CMK (cell line): ENCODE results near the gene NOL12.

ENCODE experiments used
- DNase-seq: peaks from one replicate; pipeline ENCODE4 v3.0.0-alpha.2; 2010; ENCODE audit warnings: low read depth

Gene NOL12

DNA sequence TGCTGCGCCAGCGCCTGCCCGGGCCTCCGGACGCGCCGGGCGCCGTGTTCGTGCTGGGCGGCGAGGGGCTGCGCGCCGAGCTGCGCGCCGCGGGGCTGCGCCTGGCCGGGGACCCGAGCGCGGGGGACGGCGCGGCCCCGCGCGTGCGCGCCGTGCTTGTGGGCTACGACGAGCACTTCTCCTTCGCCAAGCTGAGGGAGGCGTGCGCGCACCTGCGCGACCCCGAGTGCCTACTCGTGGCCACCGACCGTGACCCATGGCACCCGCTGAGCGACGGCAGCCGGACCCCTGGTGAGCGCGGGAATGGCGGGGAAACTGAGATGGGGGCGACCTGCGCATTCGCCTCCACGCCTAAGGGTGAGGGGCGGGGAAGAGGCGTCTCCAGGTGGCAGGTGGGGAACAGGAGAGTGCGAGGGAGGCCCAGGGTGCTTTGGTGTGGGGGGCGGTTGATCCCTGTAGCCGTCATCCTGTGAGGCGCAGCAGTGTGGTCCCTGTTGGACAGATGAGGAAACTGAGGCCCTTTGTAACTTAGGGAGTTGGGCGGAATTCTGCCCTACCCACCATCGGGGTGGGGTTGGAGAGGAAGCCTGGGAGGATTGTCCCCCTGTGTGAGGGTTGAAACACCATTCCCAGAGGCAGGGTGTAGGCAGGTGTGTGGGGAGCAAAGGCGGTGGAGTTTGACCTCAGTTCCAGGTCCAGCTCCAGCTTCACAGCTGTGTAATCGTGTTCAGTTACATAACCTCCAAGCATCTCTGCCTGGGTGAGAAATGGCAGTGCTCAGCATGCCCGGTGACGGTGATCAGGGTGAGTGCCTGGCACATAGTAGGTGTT is 26.9 kb upstream of the NOL12 start:
- DNase-seq = no peak

DNA sequence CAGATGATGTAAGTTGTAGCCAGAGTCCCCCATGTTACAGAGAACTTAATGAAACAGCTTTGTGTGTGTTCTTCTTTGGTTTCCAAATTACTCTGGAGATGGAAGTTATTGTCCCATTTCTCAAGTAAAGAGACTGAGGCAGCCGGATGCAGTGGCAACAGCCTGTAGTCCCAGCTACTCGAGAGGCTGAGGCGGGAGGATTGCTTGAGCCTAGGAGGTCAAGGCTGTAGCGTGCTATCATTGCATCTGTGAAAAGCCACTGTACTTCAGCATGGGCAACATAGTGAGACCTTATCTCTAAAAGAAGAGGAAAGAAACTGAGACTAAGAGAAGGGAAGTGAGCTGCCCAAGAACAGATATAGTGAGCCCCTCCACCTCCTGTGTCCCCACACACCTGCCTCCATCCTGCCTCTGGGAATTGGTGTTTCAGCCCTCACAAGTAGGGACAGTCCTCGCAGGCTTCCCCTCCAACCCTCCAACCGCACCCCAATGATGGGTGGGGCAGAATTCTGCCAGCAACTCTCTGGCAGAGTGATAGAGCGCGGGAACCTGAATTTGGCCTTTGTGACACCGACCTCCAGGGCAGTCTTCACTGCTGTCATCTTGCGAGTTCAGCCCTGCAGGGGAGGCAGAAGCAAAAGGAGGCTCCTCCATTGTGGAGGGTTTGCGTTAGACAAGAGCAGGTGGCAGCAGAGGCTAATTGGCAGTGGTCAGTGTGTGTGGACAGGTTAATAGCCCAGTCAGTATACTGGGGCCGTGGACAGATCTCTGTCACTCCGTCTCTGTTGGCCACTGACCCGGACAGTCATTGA is 26.0 kb upstream of the NOL12 start:
- no peak for DNase-seq

DNA sequence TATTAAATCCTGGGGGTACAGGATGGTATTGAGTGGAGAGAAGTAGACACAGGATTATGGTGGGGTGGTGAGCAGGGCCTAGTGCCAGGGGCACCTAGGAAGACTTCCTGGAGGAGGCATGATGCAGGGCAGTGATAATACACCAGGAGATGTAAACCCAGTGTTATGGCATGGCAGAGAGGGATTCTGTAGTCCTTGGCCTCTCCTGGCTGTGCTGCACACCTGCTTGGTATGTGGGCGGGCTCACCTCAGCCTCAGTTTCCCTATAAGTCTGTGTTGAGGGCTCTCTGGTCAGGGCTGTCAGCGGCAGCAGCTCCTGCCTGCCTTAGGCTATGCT is 25.5 kb upstream of the NOL12 start:
- no peak for DNase-seq

GRCh38 chr22:37661160-37661924 is 24.8 kb upstream of the NOL12 start:
- no peak for DNase-seq

GRCh38 chr22:37662039-37662438 is 24.1 kb upstream of the NOL12 start:
- DNase-seq = no peak

DNA sequence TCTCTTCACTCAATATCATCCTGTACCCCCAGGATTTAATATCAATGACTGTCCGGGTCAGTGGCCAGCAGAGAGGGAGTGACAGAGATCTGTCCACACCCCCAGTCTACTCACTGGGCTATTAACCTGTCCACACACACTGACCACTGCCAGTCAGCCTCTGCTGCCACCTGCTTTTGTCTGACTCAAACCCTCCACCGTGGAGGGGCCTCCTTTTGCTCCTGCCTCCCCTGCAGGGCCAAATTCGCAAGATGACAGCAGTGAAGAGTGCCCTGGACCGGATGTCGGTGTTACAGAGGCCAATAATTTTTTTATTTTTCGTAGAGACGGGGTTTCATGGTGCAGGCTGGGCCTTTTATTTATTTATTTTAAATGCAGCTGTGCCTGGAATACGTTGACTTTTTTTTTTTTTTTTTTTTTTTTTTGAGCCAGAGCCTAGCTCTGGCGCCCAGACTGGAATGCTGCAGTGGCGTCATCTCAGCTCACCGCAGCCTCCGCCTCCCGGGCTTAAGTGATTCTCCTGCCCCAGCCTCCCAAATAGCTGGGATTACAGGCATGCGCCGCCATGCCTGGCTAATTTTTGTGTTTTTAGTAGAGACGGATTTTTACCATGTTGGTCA is 22.5 kb upstream of the NOL12 start:
- DNase-seq = no peak

- DNase-seq = no peak
These were observed 21.7 kb upstream of the NOL12 start for GRCh38 chr22:37664249-37665101.

- DNase-seq = no peak
These were observed 20.7 kb upstream of the NOL12 start for GRCh38 chr22:37665487-37665886.

DNA sequence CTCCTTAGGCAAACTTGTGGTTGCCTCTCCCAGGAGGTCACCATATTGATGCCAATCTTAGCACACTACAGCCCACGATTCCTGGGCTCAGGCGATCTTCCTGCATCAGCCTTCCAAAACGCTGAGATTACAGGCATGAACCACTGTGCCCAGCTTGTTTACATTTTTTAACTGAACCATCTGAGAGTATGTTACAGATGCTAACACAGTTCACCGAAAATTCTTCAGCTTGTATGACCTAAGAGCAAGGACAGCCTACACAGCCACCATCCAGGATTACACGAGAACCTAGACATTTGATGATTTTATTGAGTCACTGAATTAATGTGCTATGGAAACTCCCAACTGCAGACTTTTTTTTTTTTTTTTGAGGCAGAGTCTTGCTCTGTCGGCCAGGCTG is 16.6 kb upstream of the NOL12 start:
- no peak for DNase-seq

DNA sequence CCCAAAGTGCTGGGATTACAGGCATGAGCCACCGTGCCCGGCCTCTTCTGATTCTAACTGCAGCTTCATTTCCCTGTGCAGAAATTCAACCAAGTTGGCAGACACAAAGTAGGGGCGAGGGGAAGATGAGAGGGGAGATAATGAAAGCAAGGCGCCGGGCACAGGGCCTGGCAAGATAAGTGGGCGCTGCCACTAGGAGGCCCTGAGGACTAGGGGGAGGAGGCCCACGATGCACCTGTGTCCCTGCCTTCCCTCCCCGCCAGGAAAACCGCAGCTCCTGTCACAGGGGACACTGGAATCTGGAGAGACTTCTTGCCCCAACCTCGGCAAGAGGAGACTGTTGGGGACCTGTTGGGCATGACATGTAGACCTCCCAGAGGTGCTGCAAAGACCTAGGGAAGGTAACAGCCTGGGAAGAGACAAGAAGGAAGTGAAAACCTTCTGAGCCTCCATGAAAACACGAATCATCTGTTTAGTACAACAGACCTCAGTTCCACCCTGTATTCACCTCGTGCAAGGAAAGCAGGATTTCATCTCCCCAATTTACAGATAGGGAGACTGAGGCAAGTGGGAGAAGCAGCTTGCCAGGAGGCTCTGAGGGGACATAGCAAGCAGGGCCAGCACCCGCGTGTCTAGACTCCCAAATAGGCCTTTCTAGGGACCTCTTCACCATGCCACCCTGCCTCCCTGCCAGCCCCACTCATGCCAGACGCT is 13.8 kb upstream of the NOL12 start:
- DNase-seq = no peak

- DNase-seq = no peak
These were observed 13.2 kb upstream of the NOL12 start for GRCh38 chr22:37672920-37673455.

- no peak for DNase-seq
These were observed 11.9 kb upstream of the NOL12 start for GRCh38 chr22:37674248-37674647.

DNA sequence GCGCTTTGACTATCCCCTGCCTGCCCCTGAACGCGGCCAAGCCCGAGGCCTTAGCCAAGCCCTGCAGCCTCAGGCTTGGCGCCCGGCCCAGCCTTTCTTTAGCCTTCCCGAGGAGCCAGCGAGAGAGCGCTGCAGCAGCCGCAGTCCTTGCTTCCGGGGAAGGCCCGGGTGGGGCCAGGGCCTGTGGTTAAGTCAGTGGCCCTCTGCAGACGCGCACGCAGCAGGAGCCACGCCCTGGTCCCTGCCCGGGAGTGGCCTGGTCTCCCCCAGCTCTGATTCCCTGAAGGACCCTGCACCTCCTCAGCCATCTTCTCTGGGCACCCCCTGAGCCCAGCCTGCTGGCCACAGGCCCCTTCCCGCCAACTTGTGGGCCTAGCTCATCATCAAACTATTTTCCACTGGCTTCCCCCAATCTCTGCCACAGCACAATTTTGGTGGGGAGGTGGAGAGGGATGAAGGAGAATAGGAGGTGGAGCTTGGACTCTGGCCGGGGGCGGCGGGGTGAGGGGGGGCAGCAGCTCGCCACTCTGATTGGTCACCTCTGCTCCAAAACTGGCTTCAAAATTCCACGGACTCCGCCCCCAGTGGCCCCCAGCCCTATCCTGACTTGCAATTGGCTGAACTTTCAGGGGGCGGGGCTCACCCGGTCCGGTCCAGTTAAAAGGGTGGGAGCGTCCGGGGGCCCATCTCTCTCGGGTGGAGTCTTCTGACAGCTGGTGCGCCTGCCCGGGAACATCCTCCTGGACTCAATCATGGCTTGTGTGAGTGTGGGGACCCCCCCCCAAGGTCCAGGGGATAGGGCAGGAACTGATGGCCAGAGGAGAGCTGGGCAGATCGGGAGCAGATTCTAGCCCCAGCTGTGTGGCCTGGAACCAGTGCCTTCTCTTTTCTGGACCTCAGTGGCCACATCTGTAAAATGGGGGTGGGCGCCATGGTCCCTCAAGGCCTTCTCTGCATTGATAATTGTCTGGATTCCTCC is 10.9 kb upstream of the NOL12 start, which contains the start of gene LGALS1:
TSS of gene LGALS1 (plus strand) at position 686 of the 979 bp plus-strand sequence. CDS start at position 753, 67 bp downstream.
- DNase-seq = no peak

DNA sequence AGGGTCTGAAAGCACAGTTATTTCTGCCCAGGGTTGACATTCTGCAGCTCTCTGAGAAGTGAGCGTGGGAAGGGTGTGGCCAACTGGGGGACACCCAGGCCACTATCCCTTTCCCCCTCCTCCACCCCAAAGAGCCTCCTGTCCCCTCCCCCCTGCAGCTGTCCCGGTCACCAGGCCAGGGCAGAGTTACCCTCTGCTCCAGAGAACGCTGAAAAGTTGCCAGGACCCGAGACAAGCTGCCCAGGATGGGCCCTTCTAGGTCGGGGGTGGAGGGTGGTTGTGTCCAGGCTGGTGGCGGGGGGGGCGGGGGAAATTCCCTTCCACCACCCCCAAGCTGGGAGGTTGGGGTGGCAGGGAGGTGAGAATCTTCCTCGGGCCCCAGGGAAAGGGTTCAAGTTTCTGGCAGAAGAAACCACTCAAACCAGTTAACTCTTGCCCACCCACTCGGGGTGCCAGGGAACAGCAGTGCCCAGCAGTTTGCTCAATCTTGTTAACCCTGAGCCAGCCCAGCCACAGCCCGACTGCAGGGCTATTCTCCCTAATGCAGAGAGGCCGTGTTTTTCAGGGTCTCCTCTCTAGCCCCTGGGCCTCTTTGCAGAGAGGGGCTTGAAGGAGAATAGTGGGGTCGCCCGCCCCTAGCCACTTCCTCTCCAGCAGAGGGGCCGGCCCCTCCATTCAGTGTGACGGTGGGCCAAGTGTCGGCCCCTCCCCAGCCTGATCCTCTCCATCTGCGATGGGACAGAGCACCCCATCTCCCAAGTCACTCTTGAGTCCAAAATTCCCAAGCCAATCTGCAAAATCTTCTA is 10.0 kb upstream of the NOL12 start:
- no peak for DNase-seq

- DNase-seq = peak; percentile 81
These were observed 9.2 kb upstream of the NOL12 start for GRCh38 chr22:37676736-37677492.

GRCh38 chr22:37677493-37677974 is 8.6 kb upstream of the NOL12 start:
- no peak for DNase-seq

DNA sequence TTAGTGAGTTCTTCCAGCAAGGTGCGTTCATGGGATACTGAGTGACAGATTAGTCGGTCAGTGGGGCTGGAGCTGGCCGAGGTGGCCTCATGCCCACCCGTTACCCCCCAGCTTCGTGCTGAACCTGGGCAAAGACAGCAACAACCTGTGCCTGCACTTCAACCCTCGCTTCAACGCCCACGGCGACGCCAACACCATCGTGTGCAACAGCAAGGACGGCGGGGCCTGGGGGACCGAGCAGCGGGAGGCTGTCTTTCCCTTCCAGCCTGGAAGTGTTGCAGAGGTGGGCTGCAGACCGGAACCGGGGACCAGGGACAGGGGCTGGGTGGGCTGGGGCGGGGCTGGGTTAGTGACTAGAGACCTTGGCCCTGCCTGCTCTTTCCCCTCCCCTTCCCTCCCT is 7.8 kb upstream of the NOL12 start:
- DNase-seq = no peak
